Activated naive CD8-positive, alpha-beta T cell treated with anti-CD3 and anti-CD28 coated beads, Interleukin-2, amount 10 ng/mL, durations not matched to agents 7 days and 5 days (primary cell): ENCODE data around the gene MAN1B1. TPM values are rescaled to one million over a fixed set of nuclear protein-coding genes. Genes with fewer than 3 reads are reported as not detected.
A peak's percentile ranks its signal among the peaks of the same experiment; 100 is the strongest.

Experiments
- ATAC-seq: fragments of 150-1000 bp; cut with Tn5 transposase; one replicate; pipeline ENCODE4 v1.10.0; 2021; ENCODE audit warnings: low read depth, moderate library complexity
- POLR2A ChIA-PET: fragments of 350-600 bp; sonication (Branson Sonifier 250); formaldehyde crosslinking; loops from one replicate; lab custom pipeline; 2021; ENCODE audit warnings: antibody characterized with exemption; lab: Charles Lee
- DNase-seq: peaks from one replicate; pipeline ENCODE4 v3.0.0; 2021
- H3K27ac Mint-ChIP-seq: one replicate; pipeline ENCODE4 v1.8.0; 2022; ENCODE audit warnings: mild to moderate bottlenecking, mixed read lengths
- H3K27me3 Mint-ChIP-seq: one replicate; pipeline ENCODE4 v1.8.0; 2022; ENCODE audit warnings: mild to moderate bottlenecking, moderate library complexity, mixed read lengths
- H3K36me3 Mint-ChIP-seq: one replicate; pipeline ENCODE4 v1.8.0; 2021; ENCODE audit warnings: mild to moderate bottlenecking, mixed read lengths
- H3K4me1 Mint-ChIP-seq: one replicate; pipeline ENCODE4 v1.8.0; 2021; ENCODE audit warnings: mixed read lengths
- H3K4me3 Mint-ChIP-seq: one replicate; pipeline ENCODE4 v1.8.0; 2022; ENCODE audit warnings: mild to moderate bottlenecking, moderate library complexity, mixed read lengths
- H3K9me3 Mint-ChIP-seq: one replicate; pipeline ENCODE4 v1.8.0; 2021; ENCODE audit warnings: mixed read lengths
- total RNA-seq, 2 experiments: library from RNA; stranded (reverse); gene quantifications; one replicate each; pipeline ENCODE4 v1.2.3, GENCODE V29; 2021

The MAN1B1 gene
- total RNA-seq, 2 experiments from 2014 or later = 63.2 to 63.9 TPM

DNA sequence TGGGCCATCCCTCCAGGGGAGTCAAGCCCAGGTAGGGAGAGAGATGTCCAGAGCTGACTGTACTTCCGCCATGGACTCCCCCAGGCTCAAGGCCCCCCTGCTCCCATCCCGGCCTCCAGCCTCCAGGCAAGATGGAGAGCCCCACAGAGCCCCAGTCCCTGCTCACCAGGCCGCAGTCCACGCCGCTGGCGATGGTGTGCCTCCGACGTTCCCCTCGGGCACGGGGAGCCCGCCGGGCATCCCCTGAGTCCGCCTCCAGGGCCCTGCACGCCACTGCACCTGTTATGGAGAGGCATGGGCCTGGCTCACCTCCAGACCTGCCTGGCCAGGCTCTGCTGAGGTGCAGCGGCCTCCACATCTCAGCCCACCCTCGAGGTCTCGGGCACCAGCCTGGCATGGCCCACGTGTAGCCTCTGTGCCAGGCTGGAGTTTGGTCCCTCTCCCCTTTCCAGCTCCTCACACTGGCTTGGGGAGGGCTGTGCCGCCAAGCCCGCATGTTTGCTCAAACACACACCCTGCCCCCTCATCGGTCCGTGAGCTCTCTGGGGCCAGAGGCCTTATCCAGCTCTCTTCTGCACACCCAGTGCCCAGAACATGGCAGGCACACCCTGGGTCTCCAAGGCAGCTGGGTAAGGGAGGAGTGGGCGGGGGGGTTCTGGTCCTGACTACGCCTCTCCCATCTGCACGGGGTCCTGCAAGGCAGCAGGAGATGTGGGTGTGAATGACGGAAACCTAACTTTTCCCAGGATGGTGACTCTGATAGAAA is 20.5 kb upstream of the MAN1B1 start:
- no peak for DNase-seq
- Mint-ChIP-seq H3K27ac (no peak overlapping the region), H3K27me3 (no peaks in the 10 kb centered on the region), H3K4me1 (peaks cover 13% of the 10 kb centered on the region), H3K36me3 (peaks cover 3% of the 10 kb centered on the region), H3K9me3 (no peaks in the 10 kb centered on the region), H3K4me3 (no peak overlapping the region)
- no peak for ATAC-seq
- POLR2A ChIA-PET = interaction anchor here (0.5 to 1.8 kb wide), 4 partner anchors 10 to 269 kb away, joined by 3 to 6 read pairs (median 3); partner anchors contain the start of gene NPDC1

DNA sequence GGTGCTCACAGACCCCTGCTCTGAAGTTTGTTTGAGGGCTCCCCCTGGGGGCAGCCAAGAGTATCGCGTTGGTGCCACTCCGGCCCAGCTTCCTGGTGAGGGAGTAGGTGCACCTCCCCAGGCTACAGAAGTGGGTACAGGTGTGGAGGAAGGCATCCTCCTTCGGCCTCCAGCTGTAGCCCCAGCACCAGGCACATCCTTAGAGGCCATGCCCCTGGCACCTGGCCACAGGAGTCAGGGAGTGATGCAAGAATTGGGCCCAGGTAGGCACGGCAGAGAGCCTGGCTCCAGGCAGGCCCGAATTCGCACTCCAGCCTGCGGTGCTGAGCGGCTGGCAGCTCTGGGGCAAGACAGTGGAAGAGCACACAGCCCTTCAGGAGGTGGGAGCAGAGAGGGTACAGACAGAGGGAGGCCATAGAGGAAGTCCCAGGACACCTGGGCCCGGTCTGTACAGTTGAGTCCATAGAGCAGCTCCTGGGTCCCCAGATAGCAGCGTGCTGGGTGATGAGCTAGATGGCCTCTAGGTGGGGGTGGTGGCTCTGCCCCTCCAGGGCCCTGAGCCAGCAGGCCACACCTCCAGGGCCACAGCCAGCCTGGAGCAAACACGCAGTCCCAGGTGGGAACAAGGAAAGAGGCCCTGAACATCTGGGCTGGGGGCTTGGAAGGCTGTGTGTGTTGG is 18.8 kb upstream of the MAN1B1 start:
- DNase-seq = peak; percentile 90
- H3K27ac Mint-ChIP-seq = peak overlapping the region; percentile 73

DNA sequence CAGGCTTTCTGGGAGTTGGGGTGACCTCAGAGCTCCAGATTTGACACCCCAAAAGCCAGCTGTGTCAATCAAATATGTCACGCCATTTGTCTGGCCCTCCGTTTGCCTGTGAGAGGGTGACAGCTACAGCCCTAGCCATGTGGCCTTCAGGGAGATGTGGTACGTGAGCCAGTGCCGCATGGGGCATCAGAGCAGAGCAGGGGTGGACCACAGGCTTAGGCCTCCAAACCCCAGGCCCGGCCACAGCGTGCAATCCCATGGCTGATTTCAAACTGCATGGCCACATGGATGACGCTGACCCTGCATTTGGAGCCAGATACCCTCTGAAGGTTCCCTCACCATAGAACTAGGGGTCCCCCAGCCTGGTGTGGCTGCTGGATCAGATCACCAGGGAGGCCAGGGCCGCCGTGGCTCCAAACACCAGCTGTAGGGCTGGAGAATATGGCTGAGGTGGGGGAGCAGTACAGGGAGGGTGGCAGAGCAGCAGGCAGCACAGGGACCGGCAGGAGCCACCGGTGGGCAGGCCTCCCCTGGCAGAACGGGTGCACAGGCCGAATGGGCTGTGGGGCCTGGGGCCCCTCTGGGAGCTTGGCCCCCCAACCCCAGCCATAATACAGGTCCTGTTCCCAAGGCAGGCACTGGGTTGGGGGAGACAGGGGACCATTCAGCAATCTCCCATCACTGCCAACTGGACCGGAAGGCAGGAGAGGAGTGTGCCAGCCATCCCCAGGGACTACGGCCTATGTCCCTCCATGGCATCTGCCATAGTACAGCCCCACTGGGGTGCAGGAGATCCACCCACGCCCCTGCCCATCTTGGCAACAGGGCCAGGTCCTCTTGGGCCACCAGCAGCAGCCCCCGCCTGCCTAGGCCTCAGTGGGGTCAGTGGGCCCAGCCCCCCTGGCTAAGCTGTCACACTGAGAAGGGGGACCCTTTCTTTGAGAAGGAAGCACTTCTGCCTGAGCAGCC is 18.0 kb upstream of the MAN1B1 start:
- ATAC-seq (no peak), DNase-seq (no peak)
- H3K27ac Mint-ChIP-seq = peak overlapping the region; percentile 60
- POLR2A ChIA-PET = interaction anchor here (0.7 to 5.4 kb wide), 18 partner anchors 9 to 356 kb away, joined by 3 to 75 read pairs (median 5); partner anchors contain the start of genes CYSRT1, ENTPD2, MAN1B1 and TUBB4B
- no peaks in the 10 kb centered on the region for H3K9me3 Mint-ChIP-seq
- H3K27me3 Mint-ChIP-seq = no peaks in the 10 kb centered on the region
- peaks cover 20% of the 10 kb centered on the region for H3K4me1 Mint-ChIP-seq
- H3K4me3 Mint-ChIP-seq = peak overlapping the region; percentile 78
- peaks cover 3% of the 10 kb centered on the region for H3K36me3 Mint-ChIP-seq

More for the DNA sequence above, 18.8 kb upstream of the MAN1B1 start:
- peak; percentile 48 for ATAC-seq
- Mint-ChIP-seq H3K36me3 (peaks cover 3% of the 10 kb centered on the region), H3K4me3 (peak overlapping the region; percentile 78), H3K27me3 (no peaks in the 10 kb centered on the region), H3K4me1 (peaks cover 20% of the 10 kb centered on the region), H3K9me3 (no peaks in the 10 kb centered on the region)
- POLR2A ChIA-PET = interaction anchor here (0.7 to 5.4 kb wide), 12 partner anchors 9 to 188 kb away, joined by 3 to 75 read pairs (median 5); partner anchors contain the start of genes MAN1B1 and TUBB4B

DNA sequence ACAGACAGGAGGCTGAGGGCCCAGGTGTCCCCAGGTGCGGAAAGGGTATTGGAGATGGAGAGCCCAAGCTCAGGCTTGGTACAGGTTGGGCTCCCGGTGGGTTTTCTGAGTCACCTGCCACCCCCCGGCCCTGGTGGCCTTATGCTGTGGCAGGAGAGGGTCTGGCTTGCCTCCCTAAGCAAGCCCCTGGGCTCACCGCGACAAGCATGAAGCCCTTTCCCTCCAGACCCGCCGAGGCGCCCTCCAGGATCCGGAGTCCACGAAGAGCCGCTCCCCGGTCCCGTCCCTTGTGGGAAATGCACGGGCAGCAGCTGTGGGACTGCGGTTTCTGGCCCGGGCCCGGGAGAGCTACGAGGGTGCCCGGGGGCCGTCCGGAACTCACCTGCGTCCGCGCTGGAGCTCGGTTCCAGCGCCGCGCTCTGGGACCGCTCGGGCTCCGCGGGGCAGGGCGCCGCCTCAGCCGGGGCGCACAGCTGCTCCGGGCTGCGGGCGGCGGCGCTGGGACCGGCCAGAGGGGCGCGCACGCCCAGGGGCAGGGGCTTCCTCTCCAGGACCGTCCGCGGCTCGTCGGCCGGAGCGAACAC is 17.2 kb upstream of the MAN1B1 start:
- peak overlapping the region; percentile 60 for H3K27ac Mint-ChIP-seq
- H3K27me3 Mint-ChIP-seq = no peaks in the 10 kb centered on the region
- no peak for ATAC-seq

DNA sequence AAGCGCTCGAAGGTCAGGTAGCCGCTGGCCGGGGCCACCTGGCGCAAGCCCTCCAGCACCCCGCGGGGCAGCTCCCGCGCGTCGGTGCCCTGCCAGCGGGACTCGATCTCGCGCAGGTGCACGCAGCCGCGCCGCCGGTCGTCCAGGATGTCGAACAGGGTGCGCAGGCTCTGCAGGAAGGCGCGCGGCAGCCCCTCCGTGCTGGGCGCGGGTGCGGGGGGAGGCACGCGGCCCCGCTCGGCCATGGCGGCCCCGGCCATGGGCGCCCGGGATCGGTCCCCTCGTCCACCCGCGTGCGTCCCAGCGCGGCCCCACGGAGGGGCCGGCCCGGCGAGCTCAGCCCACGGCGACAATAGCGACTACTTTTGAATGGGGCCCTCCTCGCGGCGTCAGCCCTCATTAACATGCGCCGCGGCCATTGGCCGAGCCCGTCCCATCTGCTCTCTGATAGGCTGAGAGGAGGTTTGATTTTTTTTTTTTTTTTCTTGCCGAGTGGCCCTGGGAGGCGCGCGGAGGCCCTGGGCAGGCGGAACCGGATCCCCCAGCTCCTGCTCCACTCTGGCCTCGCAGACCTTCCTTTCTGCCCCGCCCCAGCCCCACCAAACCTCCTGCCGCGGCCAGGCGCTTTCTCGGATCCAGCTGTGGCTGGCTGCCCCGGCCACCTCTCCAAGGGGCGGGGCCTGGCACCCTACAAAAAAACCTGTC is 16.4 kb upstream of the MAN1B1 start, which contains the start of gene SAPCD2:
Gene SAPCD2 (minus strand): TSS at position 357 of the 705 bp plus-strand sequence. CDS start 97 bp downstream, at position 260.
- POLR2A ChIA-PET = interaction anchor here (0.6 to 5.4 kb wide), 34 partner anchors 8 to 950 kb away, joined by 3 to 75 read pairs (median 4); partner anchors contain the start of genes ABCA2, ANAPC2, CYSRT1 and ENTPD2
- Mint-ChIP-seq H3K27ac (peak within 1 kb of the TSS; percentile 91), H3K9me3 (no peaks in the 10 kb centered on the region), H3K36me3 (no peaks in the 10 kb centered on the region), H3K27me3 (no peaks in the 10 kb centered on the region), H3K4me3 (peak within 1 kb of the TSS; percentile 82), H3K4me1 (peaks cover 22% of the 10 kb centered on the region)
- peak; percentile 90 for ATAC-seq
- DNase-seq = peak; percentile 90

More for the DNA sequence above, 17.2 kb upstream of the MAN1B1 start:
- H3K9me3 Mint-ChIP-seq = no peaks in the 10 kb centered on the region
- DNase-seq = no peak
- H3K36me3 Mint-ChIP-seq = no peaks in the 10 kb centered on the region
- POLR2A ChIA-PET = interaction anchor here (0.7 to 5.4 kb wide), 31 partner anchors 9 to 357 kb away, joined by 3 to 75 read pairs (median 5); partner anchors contain the start of genes ABCA2, ANAPC2, CYSRT1 and ENTPD2
- H3K4me1 Mint-ChIP-seq = peaks cover 21% of the 10 kb centered on the region
- H3K4me3 Mint-ChIP-seq = peak overlapping the region; percentile 78

DNA sequence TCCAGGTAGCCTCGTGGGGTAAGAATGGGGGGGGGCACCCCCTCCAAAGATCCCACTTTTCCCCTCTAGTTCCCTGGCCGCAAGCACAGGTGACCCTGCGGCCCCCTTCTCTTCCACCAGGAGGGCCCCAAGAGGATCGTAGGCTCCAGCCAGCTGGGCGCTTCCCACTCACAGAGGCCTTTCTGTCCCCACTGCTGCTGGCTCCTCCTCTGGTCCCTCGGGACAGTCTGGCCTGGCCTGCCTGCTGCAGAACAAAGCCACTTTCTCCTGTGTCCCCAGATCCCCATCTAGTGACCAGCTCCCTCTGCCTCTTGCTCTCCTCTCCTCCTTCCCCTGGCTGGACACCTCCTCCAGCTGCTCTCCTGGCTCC is 15.9 kb upstream of the MAN1B1 start:
- no peak for ATAC-seq
- Mint-ChIP-seq H3K4me1 (peaks cover 20% of the 10 kb centered on the region), H3K27me3 (no peaks in the 10 kb centered on the region), H3K4me3 (peak overlapping the region; percentile 82), H3K36me3 (no peaks in the 10 kb centered on the region), H3K9me3 (no peaks in the 10 kb centered on the region), H3K27ac (peak overlapping the region; percentile 91)
- POLR2A ChIA-PET = interaction anchor here (0.6 to 5.4 kb wide), 28 partner anchors 8 to 950 kb away, joined by 3 to 75 read pairs (median 4); partner anchors contain the start of genes ABCA2, ANAPC2, ENTPD2 and FBXW5
- DNase-seq = no peak

DNA sequence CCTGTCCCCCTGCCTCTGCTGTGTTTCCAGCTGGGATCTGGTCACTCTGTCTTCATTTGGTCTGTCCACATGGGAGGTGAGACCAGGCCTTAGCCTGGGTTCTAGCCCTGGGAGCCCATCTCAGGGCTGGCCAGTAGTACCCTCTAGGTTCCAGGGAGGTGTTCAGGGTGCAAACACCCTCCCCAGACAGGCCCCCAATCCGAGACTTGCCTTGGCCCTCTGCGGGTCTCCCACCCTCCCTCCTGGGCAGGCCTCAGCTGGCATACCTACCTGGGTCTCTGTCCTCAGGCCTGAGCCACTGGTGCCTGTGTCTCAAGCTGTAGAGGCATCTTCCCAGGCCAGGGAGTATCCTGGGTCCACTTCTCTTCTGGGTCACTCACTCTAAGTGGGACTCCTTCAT is 15.5 kb upstream of the MAN1B1 start:
- ATAC-seq (no peak), DNase-seq (peak; percentile 35)
- POLR2A ChIA-PET = interaction anchor here (0.8 to 5.4 kb wide), 14 partner anchors 15 to 169 kb away, joined by 3 to 75 read pairs (median 6); partner anchors contain the start of genes ABCA2, ANAPC2, FBXW5 and MAN1B1
- H3K27ac Mint-ChIP-seq = peak overlapping the region; percentile 91
- no peaks in the 10 kb centered on the region for H3K36me3 Mint-ChIP-seq
- no peaks in the 10 kb centered on the region for H3K27me3 Mint-ChIP-seq
- peak overlapping the region; percentile 82 for H3K4me3 Mint-ChIP-seq
- H3K9me3 Mint-ChIP-seq = no peaks in the 10 kb centered on the region
- peaks cover 20% of the 10 kb centered on the region for H3K4me1 Mint-ChIP-seq

DNA sequence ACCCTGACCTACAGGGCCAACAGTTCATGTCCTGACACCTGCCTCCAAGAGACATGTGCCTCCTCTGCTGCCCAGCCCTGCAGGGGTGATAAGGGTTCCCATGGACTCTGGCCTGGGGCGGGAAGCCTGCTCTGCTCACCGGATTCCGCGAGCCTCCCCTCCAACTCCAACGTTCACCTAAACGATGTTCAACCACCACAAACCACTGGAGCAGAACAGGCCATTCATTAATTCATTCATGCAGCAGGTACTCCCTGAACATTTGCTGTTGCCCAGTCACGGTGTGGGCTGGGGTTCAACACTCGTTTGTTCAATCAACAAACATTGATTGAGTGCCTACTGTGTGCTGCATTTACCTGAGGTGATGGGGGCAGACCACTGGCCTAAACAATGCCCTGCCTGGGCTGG is 12.8 kb upstream of the MAN1B1 start:
- H3K4me1 Mint-ChIP-seq = peaks cover 13% of the 10 kb centered on the region
- H3K36me3 Mint-ChIP-seq = peaks cover 2% of the 10 kb centered on the region
- no peak for ATAC-seq
- no peak overlapping the region for H3K4me3 Mint-ChIP-seq
- POLR2A ChIA-PET = no interaction called here
- no peak for DNase-seq
- no peaks in the 10 kb centered on the region for H3K27me3 Mint-ChIP-seq
- H3K9me3 Mint-ChIP-seq = no peaks in the 10 kb centered on the region
- H3K27ac Mint-ChIP-seq = no peak overlapping the region

DNA sequence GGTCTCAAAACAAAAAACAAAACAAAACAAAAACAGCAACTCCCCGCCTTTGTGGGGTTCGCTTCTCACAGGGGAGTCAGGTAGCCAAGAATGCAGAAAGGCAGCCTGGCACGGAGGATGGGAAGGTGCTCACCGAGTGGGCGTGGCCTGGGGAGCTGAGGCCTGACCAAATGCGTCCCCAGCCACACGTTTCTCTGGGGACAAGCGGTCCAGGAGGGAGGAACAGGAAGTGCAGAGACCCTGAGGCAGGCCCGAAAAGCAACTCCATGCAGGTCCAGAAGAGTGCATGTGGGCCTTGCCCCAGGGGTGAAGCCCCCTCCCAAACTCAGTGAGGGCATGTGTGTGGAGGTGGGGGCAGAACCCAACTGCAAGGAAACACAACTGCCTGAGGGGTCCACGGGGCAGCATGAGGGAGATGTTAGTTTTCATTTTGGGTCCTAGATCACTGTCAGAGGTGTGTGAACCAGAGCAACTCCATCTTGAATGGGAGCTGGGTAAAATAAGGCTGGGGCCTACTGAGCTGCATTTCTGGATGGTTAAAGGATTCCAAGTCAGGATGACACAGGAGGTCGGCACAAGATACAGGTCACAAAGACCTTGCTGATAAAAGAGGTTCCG is 12.0 kb upstream of the MAN1B1 start:
- ATAC-seq (no peak), DNase-seq (no peak)
- POLR2A ChIA-PET = interaction anchor here (3.5 kb wide), 1 partner anchor 12 kb away, joined by 31 read pairs; the partner anchor contains the start of gene MAN1B1
- Mint-ChIP-seq H3K4me1 (peaks cover 13% of the 10 kb centered on the region), H3K4me3 (no peak overlapping the region), H3K9me3 (no peaks in the 10 kb centered on the region), H3K27ac (peak overlapping the region; percentile 30), H3K27me3 (no peaks in the 10 kb centered on the region), H3K36me3 (peaks cover 3% of the 10 kb centered on the region)

DNA sequence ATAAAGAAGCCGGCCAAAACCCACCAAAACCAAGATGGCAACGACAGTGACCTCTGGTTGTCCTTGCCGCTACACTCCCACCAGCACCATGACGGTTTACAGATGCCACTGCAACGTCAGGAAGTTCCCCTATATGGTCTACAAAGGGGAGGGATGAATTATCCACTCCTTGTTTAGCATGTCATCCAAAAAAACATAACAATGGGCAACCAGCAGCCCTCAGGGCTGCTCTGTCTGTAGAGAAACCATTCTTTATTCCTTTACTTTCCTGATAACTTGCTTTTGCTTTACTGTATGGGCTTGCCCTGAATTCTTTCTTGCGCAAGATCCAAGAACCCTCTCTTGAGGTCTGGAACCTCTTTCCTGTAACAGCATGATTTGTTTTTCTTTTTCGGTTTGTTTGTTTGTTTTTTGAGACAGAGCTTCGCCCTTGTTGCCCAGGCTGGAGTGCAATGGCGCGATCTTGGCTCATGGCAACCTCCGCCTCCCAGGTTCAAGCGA is 11.5 kb upstream of the MAN1B1 start:
- Mint-ChIP-seq H3K36me3 (peaks cover 6% of the 10 kb centered on the region), H3K4me1 (peaks cover 13% of the 10 kb centered on the region), H3K27me3 (no peaks in the 10 kb centered on the region), H3K4me3 (peak overlapping the region; percentile 25), H3K27ac (no peak overlapping the region), H3K9me3 (no peaks in the 10 kb centered on the region)
- ATAC-seq (no peak), DNase-seq (no peak)
- POLR2A ChIA-PET = interaction anchor here (3.5 kb wide), 1 partner anchor 11 kb away, joined by 31 read pairs; the partner anchor contains the start of gene MAN1B1

DNA sequence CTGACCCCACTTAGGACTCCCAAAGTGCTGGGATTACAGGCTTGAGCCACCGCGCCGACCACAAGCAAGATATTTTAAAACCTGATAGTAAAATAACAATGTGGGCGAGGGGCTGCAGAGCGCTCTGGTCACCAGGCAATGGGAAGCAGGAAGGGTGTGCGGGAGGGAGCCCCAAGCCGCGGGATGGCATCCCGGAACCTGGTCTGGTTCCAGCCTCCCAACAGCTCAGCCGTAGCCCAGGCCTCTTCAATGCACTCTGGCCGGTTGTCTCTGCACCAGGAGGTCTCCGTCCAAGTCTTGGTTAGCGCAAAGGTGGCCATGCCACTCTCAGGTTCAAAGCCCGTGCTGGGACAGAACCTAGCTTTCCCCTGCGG is 10.2 kb upstream of the MAN1B1 start:
- peak overlapping the region; percentile 68 for H3K27ac Mint-ChIP-seq
- H3K27me3 Mint-ChIP-seq = no peaks in the 10 kb centered on the region

More for the DNA sequence above, 10.2 kb upstream of the MAN1B1 start:
- no peak for ATAC-seq
- peaks cover 5% of the 10 kb centered on the region for H3K4me1 Mint-ChIP-seq
- H3K4me3 Mint-ChIP-seq = peak overlapping the region; percentile 68
- DNase-seq = no peak
- H3K9me3 Mint-ChIP-seq = no peaks in the 10 kb centered on the region
- POLR2A ChIA-PET = interaction anchor here (0.6 to 3.5 kb wide), 8 partner anchors 10 to 269 kb away, joined by 3 to 31 read pairs (median 4); partner anchors contain the start of genes MAN1B1, RABL6 and TUBB4B
- H3K36me3 Mint-ChIP-seq = peaks cover 6% of the 10 kb centered on the region
